Kidney (tissue), 14 donors: ENCODE data around the gene ADGRG1. TPM values are rescaled to one million over a fixed set of nuclear protein-coding genes. Genes with fewer than 3 reads are reported as not detected.
A peak's percentile ranks its signal among the peaks of the same experiment; 100 is the strongest.

Experiments used
- DNase-seq, 5 donors: peaks; one replicate each; pipeline ENCODE4 v3.0.0-alpha.2; 2013 to 2020
- FAIRE-seq: peaks from 2 replicates; lab custom pipeline; 2012; peaks lifted over from hg19 to GRCh38; lab: Jason Lieb, UNC
- H3K27ac ChIP-seq, 2 donors: one replicate each; pipeline ENCODE4 v1.7.0; 2013; ENCODE audit warnings: low read depth in 2 of 2, low read length in 2 of 2, inconsistent platforms in 1 of 2
- H3K27me3 ChIP-seq: one replicate; pipeline ENCODE4 v1.7.1; 2013; ENCODE audit warnings: low read length, inconsistent platforms; ENCODE audit not compliant: control insufficient read depth, insufficient read depth
- H3K36me3 ChIP-seq, 3 donors: one replicate each; pipeline versions ENCODE4 v1.7.0 to v1.7.1; 2013; ENCODE audit warnings: low read length in 3 of 3, control low read depth in 1 of 3, inconsistent platforms in 1 of 3; ENCODE audit not compliant: insufficient read depth in 3 of 3, control insufficient read depth in 2 of 3
- H3K4me1 ChIP-seq, 3 donors: one replicate each; pipeline versions ENCODE4 v1.7.0 to v1.7.1; 2013; ENCODE audit warnings: low read length in 3 of 3, inconsistent platforms in 1 of 3, low read depth in 1 of 3; ENCODE audit not compliant: control insufficient read depth in 2 of 3, insufficient read depth in 2 of 3
- H3K4me3 ChIP-seq, 3 donors: one replicate each; pipeline versions ENCODE4 v1.7.0 to v1.8.1; 2013; ENCODE audit warnings: low read length in 3 of 3, control low read depth in 1 of 3, inconsistent platforms in 1 of 3
- H3K9ac ChIP-seq, 3 donors: one replicate each; pipeline versions ENCODE4 v1.7.0 to v1.7.1; 2013; ENCODE audit warnings: low read length in 3 of 3, control low read depth in 1 of 3, inconsistent platforms in 1 of 3
- H3K9me3 ChIP-seq, 3 donors: one replicate each; pipeline versions ENCODE4 v1.7.0 to v1.7.1; 2013; ENCODE audit warnings: low read length in 3 of 3, control low read depth in 1 of 3, inconsistent platforms in 1 of 3; ENCODE audit not compliant: control insufficient read depth in 2 of 3, insufficient read depth in 1 of 3
- intact Hi-C: fragments of 100-400 bp; cut with DNase I; formaldehyde crosslinking; loops from one replicate; pipeline ENCODE4 v1.11.1; 2022
- polyA plus RNA-seq: library from polyadenylated mRNA; stranded (reverse); fragments of 350-450 nt; fragmentation: Illumina TruSeq; extraction: RNeasy Lipid Tissue Mini Kit (QIAGEN cat#74804); gene quantifications from one replicate; pipeline ENCODE4 v1.2.3, GENCODE V29; 2014; ENCODE audit warnings: low read depth, low replicate concordance; ENCODE audit not compliant: insufficient read depth
- total RNA-seq: library from RNA; stranded (reverse); fragmentation: NEBNext Ultra II Directional; extraction: Animal tissue kit (Norgen Biotek cat#: 25700); gene quantifications from one replicate; pipeline ENCODE4 v1.2.1, GENCODE V29; 2021
- TF ChIP-seq, protein P1 (sequence below): IDR thresholded peaks from 3 replicates; pipeline ENCODE4 v1.5.1; 2012; ENCODE audit warnings: mild to moderate bottlenecking, moderate library complexity, borderline replicate concordance; ENCODE audit not compliant: insufficient read depth; ENCODE audit errors: extremely low read depth
- donor health status: control.
- donor health status: control.
- donor health status: control.
- donor health status: control.
- donor health status: control.
- donor health status: DM: yes; HTN: yes; CAD: no.
- donor health status: Normal renal cell carcinoma (clear cell type).

ADGRG1 gene
- total and polyA plus RNA-seq, 2 donors from 2014 or later = 188 to 351 TPM

DNA sequence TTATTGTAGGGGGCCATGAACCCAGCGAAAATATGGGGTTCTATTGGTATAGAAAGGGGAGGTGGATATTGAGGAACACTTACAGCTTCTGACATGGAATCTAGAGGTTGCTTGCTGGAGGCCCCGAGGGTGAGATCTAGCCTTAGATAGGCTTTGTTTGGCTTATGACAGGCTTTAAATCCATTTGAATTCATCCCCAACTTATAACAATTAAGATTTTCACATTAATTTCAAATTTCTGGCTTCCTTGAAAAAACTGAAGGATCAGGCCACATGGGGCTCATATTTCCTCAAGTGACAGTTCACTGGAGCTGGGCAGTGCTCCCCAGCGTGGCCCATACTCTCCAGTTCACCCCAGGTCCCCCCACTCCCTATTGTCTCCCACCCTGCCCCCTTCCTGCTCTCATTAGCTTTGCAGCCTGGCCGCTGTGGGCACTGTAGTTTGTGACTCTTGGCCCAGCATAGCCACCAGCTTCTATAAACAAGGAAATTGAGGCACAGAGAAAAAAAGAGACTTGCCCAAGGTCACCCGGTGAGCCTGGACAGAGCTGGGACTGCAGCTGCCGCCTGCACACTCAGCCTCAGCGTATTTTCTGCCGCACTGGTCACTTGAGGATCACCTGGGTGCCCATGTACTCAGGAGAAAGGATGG is 19.8 kb upstream of the ADGRG1 start:
- peaks cover 0 to 8% (median 0%) of the 10 kb centered on the region in 3 donors for H3K4me1 ChIP-seq
- DNase-seq (peak in 2 of 5 donors; percentile 27 to 38), FAIRE-seq (no peak)
- no peaks in the 10 kb centered on the region for H3K36me3 ChIP-seq
- intact Hi-C loops = no loop called here
- TF ChIP-seq, protein P1, sequence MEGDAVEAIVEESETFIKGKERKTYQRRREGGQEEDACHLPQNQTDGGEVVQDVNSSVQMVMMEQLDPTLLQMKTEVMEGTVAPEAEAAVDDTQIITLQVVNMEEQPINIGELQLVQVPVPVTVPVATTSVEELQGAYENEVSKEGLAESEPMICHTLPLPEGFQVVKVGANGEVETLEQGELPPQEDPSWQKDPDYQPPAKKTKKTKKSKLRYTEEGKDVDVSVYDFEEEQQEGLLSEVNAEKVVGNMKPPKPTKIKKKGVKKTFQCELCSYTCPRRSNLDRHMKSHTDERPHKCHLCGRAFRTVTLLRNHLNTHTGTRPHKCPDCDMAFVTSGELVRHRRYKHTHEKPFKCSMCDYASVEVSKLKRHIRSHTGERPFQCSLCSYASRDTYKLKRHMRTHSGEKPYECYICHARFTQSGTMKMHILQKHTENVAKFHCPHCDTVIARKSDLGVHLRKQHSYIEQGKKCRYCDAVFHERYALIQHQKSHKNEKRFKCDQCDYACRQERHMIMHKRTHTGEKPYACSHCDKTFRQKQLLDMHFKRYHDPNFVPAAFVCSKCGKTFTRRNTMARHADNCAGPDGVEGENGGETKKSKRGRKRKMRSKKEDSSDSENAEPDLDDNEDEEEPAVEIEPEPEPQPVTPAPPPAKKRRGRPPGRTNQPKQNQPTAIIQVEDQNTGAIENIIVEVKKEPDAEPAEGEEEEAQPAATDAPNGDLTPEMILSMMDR = no peak
- no peak overlapping the region for H3K4me3 ChIP-seq
- no peaks in the 10 kb centered on the region for H3K9me3 ChIP-seq
- H3K27me3 ChIP-seq = no peaks in the 10 kb centered on the region
- no peak overlapping the region for H3K27ac ChIP-seq
- H3K9ac ChIP-seq = no peak overlapping the region

DNA sequence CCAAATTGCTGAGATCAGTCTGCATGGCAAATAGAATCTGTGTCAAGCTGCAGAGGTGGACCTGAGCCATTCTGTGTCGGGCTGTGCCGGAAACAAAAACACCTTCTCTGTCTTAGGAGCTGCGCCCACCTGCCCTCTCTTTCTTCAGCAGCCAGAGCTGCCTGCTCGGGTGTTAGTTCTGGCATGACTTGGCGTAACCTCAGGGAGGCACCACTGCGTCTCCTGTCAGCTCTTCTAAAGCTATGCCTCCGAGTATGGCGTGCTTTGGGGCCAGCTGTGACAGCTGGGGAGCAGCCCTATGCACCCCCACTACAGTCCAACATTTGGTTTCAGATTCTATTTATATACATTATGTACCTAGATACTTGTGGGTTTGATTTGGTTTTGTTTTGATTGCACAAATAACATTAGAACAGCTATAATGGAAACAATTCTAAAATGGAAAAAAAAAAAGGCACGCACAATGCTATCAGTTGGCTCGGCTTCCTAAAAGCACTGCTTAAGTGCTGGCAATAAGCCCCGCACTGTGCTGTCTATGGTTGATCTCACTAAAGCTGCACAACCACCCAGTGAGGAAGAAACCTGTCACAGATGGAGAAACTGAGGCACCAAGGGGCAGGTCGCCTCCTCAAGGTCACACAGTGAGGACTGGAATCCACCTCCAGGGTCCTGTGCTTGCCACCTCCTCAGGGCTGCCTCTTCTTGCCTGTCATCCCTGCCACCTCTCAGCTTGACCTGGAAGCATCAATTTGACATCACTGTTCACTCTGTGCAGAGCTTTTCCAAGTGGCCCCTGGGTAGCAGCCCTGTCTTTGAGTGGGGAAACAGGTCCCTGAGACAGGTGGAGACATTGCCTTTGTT is 18.7 kb upstream of the ADGRG1 start:
- Histone ChIP-seq H3K27me3 (no peaks in the 10 kb centered on the region), H3K4me3 (no peak overlapping the region), H3K9ac (no peak overlapping the region), H3K4me1 (peaks cover 0 to 8% (median 0%) of the 10 kb centered on the region in 3 donors), H3K36me3 (no peaks in the 10 kb centered on the region), H3K9me3 (no peaks in the 10 kb centered on the region), H3K27ac (no peak overlapping the region)
- TF ChIP-seq, protein P1 = no peak
- DNase-seq (peak in 3 of 5 donors; percentile 11 to 65 (median 38)), FAIRE-seq (no peak)
- intact Hi-C loops = no loop called here

DNA sequence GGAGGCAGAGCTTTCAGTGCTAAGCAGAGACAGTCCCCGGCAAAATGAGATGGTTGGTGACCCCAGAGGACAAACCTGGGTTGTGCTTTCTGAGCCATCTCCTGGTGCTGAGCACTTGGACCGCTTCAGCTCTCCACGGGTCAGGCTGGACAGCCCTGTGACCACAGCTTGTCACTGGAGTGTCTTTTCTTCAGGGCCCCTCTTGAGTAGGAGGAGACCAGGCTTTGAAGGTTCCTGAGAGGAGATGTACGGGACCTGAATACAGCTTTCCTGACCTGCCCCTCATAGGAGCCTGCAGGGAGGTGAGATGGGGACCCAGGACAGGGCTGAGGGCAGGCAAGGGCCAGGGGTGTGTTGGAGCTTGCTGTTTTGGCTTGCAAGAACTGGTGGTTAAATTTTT is 17.8 kb upstream of the ADGRG1 start:
- Histone ChIP-seq H3K4me1 (peaks cover 0 to 8% (median 0%) of the 10 kb centered on the region in 3 donors), H3K27ac (no peak overlapping the region), H3K36me3 (no peaks in the 10 kb centered on the region), H3K4me3 (no peak overlapping the region), H3K9me3 (no peaks in the 10 kb centered on the region), H3K27me3 (no peaks in the 10 kb centered on the region), H3K9ac (no peak overlapping the region)
- intact Hi-C loops = no loop called here
- TF ChIP-seq, protein P1 = no peak
- DNase-seq (peak in 3 of 5 donors; percentile 3 to 38 (median 20)), FAIRE-seq (no peak)
